Coronary artery (tissue), 2 donors: ENCODE results near the gene MUC12.
"Not testable (repeated sequence)": the region's sequence is repeated elsewhere in the genome, so short reads cannot be mapped to it uniquely, and the experiment has no call there.

Source experiments
- DNase-seq: peaks from one replicate; pipeline ENCODE4 v3.0.0-alpha.2; 2017; ENCODE audit warnings: low spot score
- H3K27ac ChIP-seq, 2 donors: fragments of 200-600 bp; sonication (generic); one replicate each; pipeline ENCODE4 v1.5.1; 2016 to 2019
- H3K4me3 ChIP-seq: fragments of 200-600 bp; sonication (generic); 2 replicates; pipeline ENCODE4 v1.5.1; 2016; ENCODE audit warnings: mild to moderate bottlenecking, moderate library complexity
- TF ChIP-seq, protein P1 (sequence below): fragments of 200-600 bp; sonication (generic); IDR thresholded peaks from one replicate; pipeline ENCODE4 v1.5.1; 2019; ENCODE audit warnings: antibody characterized with exemption

MUC12 gene

GRCh38 chr7:101023839-101024238 lies 54.5 kb downstream of the MUC12 start:
- DNase-seq, result no peak
- TF ChIP-seq, protein P1, sequence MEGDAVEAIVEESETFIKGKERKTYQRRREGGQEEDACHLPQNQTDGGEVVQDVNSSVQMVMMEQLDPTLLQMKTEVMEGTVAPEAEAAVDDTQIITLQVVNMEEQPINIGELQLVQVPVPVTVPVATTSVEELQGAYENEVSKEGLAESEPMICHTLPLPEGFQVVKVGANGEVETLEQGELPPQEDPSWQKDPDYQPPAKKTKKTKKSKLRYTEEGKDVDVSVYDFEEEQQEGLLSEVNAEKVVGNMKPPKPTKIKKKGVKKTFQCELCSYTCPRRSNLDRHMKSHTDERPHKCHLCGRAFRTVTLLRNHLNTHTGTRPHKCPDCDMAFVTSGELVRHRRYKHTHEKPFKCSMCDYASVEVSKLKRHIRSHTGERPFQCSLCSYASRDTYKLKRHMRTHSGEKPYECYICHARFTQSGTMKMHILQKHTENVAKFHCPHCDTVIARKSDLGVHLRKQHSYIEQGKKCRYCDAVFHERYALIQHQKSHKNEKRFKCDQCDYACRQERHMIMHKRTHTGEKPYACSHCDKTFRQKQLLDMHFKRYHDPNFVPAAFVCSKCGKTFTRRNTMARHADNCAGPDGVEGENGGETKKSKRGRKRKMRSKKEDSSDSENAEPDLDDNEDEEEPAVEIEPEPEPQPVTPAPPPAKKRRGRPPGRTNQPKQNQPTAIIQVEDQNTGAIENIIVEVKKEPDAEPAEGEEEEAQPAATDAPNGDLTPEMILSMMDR, result no peak

DNA sequence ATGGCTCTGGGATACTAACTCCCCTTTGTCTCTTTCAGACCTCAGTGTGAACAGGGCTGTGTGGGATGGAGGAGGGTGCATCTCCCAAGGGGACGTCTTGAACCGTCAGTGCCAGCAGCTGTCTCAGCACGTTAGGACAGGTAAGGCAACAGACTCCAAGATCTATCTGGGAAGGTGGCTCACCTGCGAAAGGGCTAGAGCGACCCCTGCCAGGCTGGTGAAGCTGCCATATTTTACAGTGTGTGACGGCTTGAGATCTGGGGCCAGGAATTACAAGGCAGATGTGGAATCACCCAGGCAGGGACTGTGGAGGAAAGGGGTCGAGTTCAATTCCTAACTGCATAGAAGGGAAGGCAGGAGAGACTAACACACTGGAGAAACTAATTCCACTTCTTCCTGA lies 61.7 kb downstream of the MUC12 start:
- Histone ChIP-seq H3K27ac (no peak overlapping the region), H3K4me3 (no peak overlapping the region)
- no peak for DNase-seq
- TF ChIP-seq, protein P1, result no peak

More at GRCh38 chr7:101023839-101024238, 54.5 kb downstream of the MUC12 start:
- H3K27ac ChIP-seq, result no peak overlapping the region
- H3K4me3 ChIP-seq, result no peak overlapping the region

GRCh38 chr7:101035941-101036340 lies 66.6 kb downstream of the MUC12 start:
- no peak overlapping the region for H3K27ac ChIP-seq
- TF ChIP-seq, protein P1, result no peak
- H3K4me3 ChIP-seq, result no peak overlapping the region
- no peak for DNase-seq

GRCh38 chr7:101041283-101041682 lies 71.9 kb downstream of the MUC12 start:
- not testable (repeated sequence) for DNase-seq, H3K27ac ChIP-seq, H3K4me3 ChIP-seq

GRCh38 chr7:101058355-101058754 lies 89.0 kb downstream of the MUC12 start:
- DNase-seq, result no peak
- no peak overlapping the region for H3K4me3 ChIP-seq
- TF ChIP-seq, protein P1, result no peak
- no peak overlapping the region for H3K27ac ChIP-seq

DNA sequence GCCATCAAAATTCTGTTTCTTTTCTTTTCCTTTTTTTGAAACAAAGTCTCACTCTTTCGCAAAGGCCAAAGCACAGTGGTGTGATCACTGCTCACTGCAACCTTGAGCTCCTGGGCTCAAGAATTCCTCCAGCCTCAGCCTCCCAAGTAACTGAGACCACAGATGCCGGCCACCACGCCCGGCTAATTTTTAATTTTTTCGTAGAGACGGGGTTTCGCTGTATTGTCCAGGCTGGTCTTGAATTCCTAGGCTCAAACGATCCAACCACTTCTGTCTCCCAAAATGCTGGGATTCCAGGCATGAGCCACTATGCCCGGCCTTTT lies 90.2 kb downstream of the MUC12 start:
- no peak overlapping the region for H3K4me3 ChIP-seq
- no peak for DNase-seq
- TF ChIP-seq, protein P1, result no peak
- no peak overlapping the region for H3K27ac ChIP-seq

GRCh38 chr7:101060992-101061391 lies 91.6 kb downstream of the MUC12 start:
- TF ChIP-seq, protein P1, result no peak
- Histone ChIP-seq H3K4me3 (no peak overlapping the region), H3K27ac (no peak overlapping the region)
- DNase-seq, result no peak

DNA sequence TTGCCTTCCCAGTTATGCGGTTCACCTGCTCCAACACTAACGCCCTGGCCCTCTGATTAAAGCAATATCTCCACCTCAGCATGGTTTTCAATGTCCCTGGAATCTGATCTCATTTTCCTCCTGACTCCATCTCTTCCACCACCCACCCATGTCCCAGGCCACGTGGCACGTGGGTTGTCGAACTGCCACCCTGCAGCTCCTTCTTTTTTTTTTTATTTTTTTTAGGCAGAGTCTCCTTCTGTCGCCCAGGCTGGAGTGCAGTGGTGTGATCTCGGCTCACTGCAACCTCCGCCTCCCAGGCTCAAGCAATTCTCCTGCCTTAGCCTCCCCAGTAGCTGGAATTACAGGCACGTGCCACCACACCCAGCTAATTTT lies 94.8 kb downstream of the MUC12 start:
- not testable (repeated sequence) for H3K27ac ChIP-seq, H3K4me3 ChIP-seq, DNase-seq

GRCh38 chr7:101065162-101065561 lies 95.8 kb downstream of the MUC12 start:
- DNase-seq, H3K4me3 ChIP-seq: not testable (repeated sequence)

More at GRCh38 chr7:101065162-101065561, 95.8 kb downstream of the MUC12 start:
- H3K27ac ChIP-seq, result not testable (repeated sequence)
